Lower lobe of right lung (tissue), 2 donors: ENCODE data around the gene TLCD5. TPM values are rescaled to one million over a fixed set of nuclear protein-coding genes. Genes with fewer than 3 reads are reported as not detected.

Experiments
- ATAC-seq, 2 donors: fragments of 200-7000 bp; cut with Tn5 transposase; one replicate each; pipeline ENCODE4 v1.9.1; 2020 to 2022; ENCODE audit warnings: mild to moderate bottlenecking in 2 of 2, moderate library complexity in 2 of 2
- DNase-seq: peaks from one replicate; pipeline ENCODE4 v3.0.0-alpha.2; 2020
- H3K27ac ChIP-seq: fragments of 200-600 bp; one replicate; pipeline ENCODE4 v1.8.0; 2022
- H3K27me3 ChIP-seq: fragments of 200-600 bp; one replicate; pipeline ENCODE4 v1.8.0; 2022; ENCODE audit warnings: low read depth
- H3K36me3 ChIP-seq: fragments of 200-600 bp; one replicate; pipeline ENCODE4 v1.8.0; 2022; ENCODE audit warnings: mild to moderate bottlenecking
- H3K4me1 ChIP-seq: fragments of 200-600 bp; one replicate; pipeline ENCODE4 v1.8.0; 2022
- H3K4me3 ChIP-seq: fragments of 200-600 bp; one replicate; pipeline ENCODE4 v1.8.0; 2022; ENCODE audit warnings: mild to moderate bottlenecking
- H3K9me3 ChIP-seq: fragments of 200-600 bp; one replicate; pipeline ENCODE4 v1.8.0; 2022
- intact Hi-C: fragments of 100-400 bp; cut with DNase I; formaldehyde crosslinking; loops from one replicate; pipeline ENCODE4 v1.11.0; 2022
- total RNA-seq: library from RNA; stranded (reverse); fragmentation: NEBNext Ultra II Directional; extraction: Animal tissue kit (Norgen Biotek cat#: 25700); gene quantifications from one replicate; pipeline ENCODE4 v1.2.1, GENCODE V29; 2021
- TF ChIP-seq, protein P1 (sequence below): fragments of 200-600 bp; IDR thresholded peaks from one replicate; pipeline ENCODE4 v1.8.0; 2022; ENCODE audit warnings: antibody characterized with exemption, mild to moderate bottlenecking
- donor health status: DM: no; HTN: yes; CAD: no; lungs with severe emphysema.

TLCD5 gene
- total RNA-seq, 1 donor from 2014 or later, result 3.5 TPM

DNA sequence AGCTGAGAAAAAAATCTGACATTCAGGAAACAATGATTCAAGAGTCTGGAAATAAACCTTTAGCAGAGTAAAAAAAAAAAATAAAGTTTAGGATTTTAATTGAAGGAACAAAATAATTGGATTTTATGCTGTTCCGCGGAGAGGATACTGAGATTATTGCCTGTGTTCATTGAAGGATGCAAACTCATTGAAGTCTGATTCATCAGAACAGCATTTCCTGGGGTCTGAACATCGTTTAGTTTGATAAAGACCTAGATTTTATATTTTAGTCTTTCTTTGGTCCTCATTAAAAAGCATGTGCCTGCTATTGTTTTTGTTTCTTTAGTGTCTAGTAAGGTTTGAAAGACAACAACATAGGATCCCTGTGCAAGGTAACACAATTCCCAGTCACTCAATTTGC is 4.5 kb downstream of the TLCD5 start:
- ATAC-seq, result no peak

DNA sequence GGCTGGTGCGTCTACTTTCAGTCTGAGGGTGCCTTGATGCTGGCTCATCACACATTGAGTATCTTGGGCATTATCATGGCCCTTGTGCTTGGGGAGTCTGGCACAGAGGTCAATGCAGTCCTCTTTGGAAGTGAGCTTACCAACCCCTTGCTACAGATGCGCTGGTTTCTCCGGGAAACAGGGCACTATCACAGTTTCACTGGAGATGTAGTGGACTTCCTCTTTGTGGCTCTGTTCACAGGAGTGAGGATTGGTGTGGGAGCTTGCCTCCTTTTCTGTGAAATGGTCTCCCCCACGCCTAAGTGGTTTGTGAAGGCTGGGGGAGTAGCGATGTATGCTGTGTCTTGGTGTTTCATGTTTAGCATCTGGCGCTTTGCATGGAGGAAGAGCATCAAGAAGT is 4.9 kb downstream of the TLCD5 start:
- intact Hi-C loops, result no loop called here
- Histone ChIP-seq H3K36me3 (peaks cover 12% of the 10 kb centered on the region), H3K4me1 (peaks cover 39% of the 10 kb centered on the region), H3K9me3 (no peaks in the 10 kb centered on the region), H3K27ac (no peak overlapping the region), H3K4me3 (no peak overlapping the region), H3K27me3 (no peaks in the 10 kb centered on the region)
- DNase-seq (no peak), ATAC-seq (no peak)
- TF ChIP-seq, protein P1, sequence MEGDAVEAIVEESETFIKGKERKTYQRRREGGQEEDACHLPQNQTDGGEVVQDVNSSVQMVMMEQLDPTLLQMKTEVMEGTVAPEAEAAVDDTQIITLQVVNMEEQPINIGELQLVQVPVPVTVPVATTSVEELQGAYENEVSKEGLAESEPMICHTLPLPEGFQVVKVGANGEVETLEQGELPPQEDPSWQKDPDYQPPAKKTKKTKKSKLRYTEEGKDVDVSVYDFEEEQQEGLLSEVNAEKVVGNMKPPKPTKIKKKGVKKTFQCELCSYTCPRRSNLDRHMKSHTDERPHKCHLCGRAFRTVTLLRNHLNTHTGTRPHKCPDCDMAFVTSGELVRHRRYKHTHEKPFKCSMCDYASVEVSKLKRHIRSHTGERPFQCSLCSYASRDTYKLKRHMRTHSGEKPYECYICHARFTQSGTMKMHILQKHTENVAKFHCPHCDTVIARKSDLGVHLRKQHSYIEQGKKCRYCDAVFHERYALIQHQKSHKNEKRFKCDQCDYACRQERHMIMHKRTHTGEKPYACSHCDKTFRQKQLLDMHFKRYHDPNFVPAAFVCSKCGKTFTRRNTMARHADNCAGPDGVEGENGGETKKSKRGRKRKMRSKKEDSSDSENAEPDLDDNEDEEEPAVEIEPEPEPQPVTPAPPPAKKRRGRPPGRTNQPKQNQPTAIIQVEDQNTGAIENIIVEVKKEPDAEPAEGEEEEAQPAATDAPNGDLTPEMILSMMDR, result no peak

More for the DNA sequence above, 4.5 kb downstream of the TLCD5 start:
- H3K27me3 ChIP-seq, result no peaks in the 10 kb centered on the region
- H3K4me3 ChIP-seq, result no peak overlapping the region
- no peak overlapping the region for H3K27ac ChIP-seq
- H3K4me1 ChIP-seq, result peaks cover 39% of the 10 kb centered on the region
- peaks cover 12% of the 10 kb centered on the region for H3K36me3 ChIP-seq
- TF ChIP-seq, protein P1, result no peak
- H3K9me3 ChIP-seq, result no peaks in the 10 kb centered on the region
- DNase-seq, result no peak
- intact Hi-C loops, result no loop called here

DNA sequence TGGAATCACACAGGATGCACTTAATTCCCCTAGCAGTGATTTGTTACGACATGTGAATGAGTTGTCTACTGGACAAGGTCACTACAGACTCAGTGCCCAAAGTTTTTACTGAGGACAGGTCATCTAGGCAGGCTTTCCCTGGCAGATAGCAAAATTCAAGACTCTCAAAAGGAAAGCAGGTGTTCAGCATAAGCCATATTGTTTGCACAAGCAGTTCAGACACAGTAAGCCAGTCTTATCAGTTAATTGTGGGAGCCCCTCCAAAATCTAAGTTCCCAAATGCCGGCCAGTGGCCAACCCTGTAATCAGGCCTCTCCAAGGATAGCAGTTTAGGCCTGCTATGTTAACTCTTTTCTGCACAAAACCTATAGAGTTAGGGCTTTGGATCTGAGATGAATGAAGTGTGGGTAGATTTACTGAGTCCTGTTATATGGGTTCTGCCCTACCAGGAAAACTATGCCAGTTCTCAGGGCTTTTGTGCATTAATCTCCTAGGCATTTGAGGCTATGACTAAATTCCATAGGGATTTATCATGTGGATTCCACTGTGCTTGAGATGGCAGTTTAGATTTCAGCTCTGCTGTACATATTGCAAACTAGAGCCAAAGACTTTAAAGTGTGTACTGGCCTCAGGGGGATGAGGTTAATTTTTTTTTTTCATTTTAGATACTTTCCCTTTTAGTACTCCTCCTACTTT is 6.3 kb downstream of the TLCD5 start:
- no peaks in the 10 kb centered on the region for H3K9me3 ChIP-seq
- TF ChIP-seq, protein P1, result no peak
- ATAC-seq (no peak), DNase-seq (no peak)
- no peak overlapping the region for H3K4me3 ChIP-seq
- intact Hi-C loops, result no loop called here
- H3K27ac ChIP-seq, result no peak overlapping the region
- H3K4me1 ChIP-seq, result peaks cover 39% of the 10 kb centered on the region
- H3K27me3 ChIP-seq, result no peaks in the 10 kb centered on the region
- H3K36me3 ChIP-seq, result peaks cover 12% of the 10 kb centered on the region

DNA sequence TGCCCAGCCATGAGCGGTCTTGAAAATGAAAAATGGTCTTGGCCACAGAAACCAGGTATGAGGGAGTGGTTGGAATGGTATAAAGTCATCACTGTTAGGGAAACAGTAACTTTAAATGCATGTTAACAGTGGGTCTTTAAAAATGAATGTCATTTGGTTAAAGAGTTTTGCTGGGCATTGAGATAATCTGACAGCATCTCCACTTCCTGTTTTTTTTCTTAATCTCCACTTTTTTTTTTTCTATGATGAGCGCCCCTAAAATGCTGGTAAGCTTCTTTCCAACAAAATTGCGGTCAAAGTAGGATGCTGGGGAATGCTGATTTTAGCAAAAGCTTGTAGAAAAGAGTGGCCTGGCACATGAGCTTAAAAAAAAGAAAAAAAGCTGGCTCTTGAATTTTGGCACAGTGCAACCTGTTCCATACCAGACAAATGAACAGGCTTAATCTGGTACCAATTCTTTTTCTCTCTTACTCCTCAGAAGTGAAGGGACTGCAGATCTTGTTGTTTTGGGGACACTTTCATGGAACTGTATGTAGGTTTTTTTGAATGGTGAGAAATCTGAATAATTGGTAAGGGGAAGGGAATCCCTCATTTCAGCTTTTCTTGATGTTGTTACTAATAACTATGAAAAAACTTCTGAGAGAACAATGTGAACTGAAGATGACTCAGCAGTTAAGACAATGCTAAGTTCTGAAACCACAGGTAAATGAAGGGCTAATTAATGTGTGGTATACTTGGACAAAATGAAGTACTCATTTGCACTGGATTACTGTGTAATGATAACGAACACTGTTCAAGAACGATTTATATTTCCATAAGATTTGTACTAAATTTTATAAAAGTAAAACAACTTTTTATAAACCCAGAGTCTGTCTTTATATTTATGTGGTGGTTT is 8.0 kb downstream of the TLCD5 start:
- Histone ChIP-seq H3K9me3 (no peaks in the 10 kb centered on the region), H3K27ac (no peak overlapping the region), H3K4me3 (no peak overlapping the region), H3K4me1 (peaks cover 35% of the 10 kb centered on the region), H3K27me3 (no peaks in the 10 kb centered on the region), H3K36me3 (peaks cover 12% of the 10 kb centered on the region)
- DNase-seq (no peak), ATAC-seq (no peak)
- TF ChIP-seq, protein P1, result no peak
- intact Hi-C loops, result no loop called here

DNA sequence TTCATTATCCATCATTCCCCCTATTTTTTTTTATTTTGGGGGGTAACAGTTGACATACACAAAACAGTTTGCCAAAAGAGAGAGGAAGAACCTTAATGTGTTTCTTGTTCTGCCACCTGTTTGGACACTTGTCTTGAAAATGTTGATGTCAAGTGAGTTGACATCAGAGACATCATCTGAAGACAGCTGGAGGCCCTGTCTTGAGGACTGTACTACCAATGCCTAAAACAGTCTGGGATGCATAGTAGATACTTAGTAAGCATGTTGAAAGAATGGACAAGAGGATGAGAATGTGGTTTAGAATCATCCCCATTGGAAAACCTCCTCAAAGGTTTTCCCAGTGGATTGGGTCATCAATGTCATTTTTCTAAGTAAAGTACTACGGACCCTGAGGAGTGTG is 8.7 kb downstream of the TLCD5 start:
- H3K36me3 ChIP-seq, result peaks cover 12% of the 10 kb centered on the region
- no peak overlapping the region for H3K4me3 ChIP-seq
- TF ChIP-seq, protein P1, result no peak
- no peaks in the 10 kb centered on the region for H3K9me3 ChIP-seq
- DNase-seq (no peak), ATAC-seq (no peak)
- intact Hi-C loops, result no loop called here
- peaks cover 42% of the 10 kb centered on the region for H3K4me1 ChIP-seq
- no peak overlapping the region for H3K27ac ChIP-seq
- H3K27me3 ChIP-seq, result no peaks in the 10 kb centered on the region
